Kidney epithelial cell (primary cell): ENCODE measurements around the gene SHB. TPM values are rescaled to one million over a fixed set of nuclear protein-coding genes. Genes with fewer than 3 reads are reported as not detected.

Experiments
- DNase-seq: peaks from one replicate; pipeline ENCODE4 v3.0.0-alpha.2; 2010; ENCODE audit warnings: low read depth
- H3K27me3 ChIP-seq: 2 replicates; pipeline ENCODE4 v1.6.0; 2011; ENCODE audit warnings: low read length; ENCODE audit not compliant: control insufficient read depth, insufficient read depth
- H3K36me3 ChIP-seq: 2 replicates; pipeline ENCODE4 v1.5.1; 2011; ENCODE audit warnings: low read length; ENCODE audit not compliant: control insufficient read depth, insufficient read depth
- H3K4me3 ChIP-seq: 2 replicates; pipeline ENCODE4 v1.5.1; 2011; ENCODE audit warnings: low read depth, mild to moderate bottlenecking, control low read depth, low read length
- CTCF ChIP-seq: IDR thresholded peaks from 2 replicates; pipeline ENCODE4 v1.5.1; 2011; ENCODE audit warnings: mild to moderate bottlenecking, moderate library complexity, low read length, control low read depth, inconsistent platforms; ENCODE audit not compliant: insufficient read depth, poor library complexity, severe bottlenecking
- total RNA-seq: library from RNA; depleted of rRNA; stranded (reverse); fragments of >200 nt; gene quantifications from 2 replicates; pipeline ENCODE4 v1.2.3, GENCODE V29; 2015

Gene SHB
- total RNA-seq, 1 donor from 2014 or later: 39.1 TPM

DNA sequence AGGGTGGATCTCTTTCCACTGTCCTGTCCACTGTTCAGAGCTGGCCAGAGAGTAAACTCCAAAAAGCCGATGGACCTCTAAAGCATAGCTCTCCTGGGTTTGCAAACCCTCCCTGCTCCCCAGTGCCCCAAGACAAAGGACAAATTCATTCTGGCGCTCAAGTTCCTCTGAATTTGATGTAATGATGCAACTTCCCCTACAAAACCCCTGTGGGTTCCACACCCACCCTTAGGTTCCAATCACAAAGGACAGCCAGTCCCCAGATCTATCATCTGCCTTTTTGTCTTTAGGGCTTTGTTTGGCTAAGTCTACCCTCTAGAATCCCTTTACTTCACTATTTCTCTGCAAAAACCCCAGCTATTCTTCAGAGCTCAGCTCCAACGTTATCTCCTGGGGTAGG lies 107.7 kb downstream of the SHB start:
- H3K27me3 ChIP-seq: no peaks in the 10 kb centered on the region
- H3K4me3 ChIP-seq: no peak overlapping the region
- H3K36me3 ChIP-seq: no peaks in the 10 kb centered on the region
- no peak for TF ChIP-seq CTCF
- DNase-seq: no peak

- no peak for TF ChIP-seq CTCF
- DNase-seq: no peak
- H3K4me3 ChIP-seq: no peak overlapping the region
- H3K27me3 ChIP-seq: no peaks in the 10 kb centered on the region
- no peaks in the 10 kb centered on the region for H3K36me3 ChIP-seq
These were observed 108.4 kb downstream of the SHB start for GRCh38 chr9:37960631-37961030.

DNA sequence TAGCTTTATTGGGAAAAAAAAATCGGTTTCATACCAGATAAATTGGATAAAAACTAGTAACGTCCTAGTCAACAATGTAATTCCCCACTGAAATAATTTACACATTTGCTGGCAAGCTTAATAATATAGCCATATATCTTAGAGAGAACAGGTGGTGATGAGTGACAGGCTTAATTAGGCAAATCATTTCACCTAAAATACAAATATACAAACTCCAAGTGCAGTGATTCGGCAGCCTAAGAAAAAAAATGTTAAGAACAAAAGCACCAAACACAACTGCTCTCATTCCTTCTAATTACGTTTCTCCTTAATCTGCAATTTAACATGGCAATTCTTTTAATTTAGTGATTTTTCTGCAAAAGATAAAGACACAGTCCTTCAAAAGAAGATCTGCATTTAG lies 109.1 kb downstream of the SHB start:
- no peak for DNase-seq
- Histone ChIP-seq H3K36me3 (no peaks in the 10 kb centered on the region), H3K27me3 (no peaks in the 10 kb centered on the region), H3K4me3 (no peak overlapping the region)
- no peak for TF ChIP-seq CTCF

DNA sequence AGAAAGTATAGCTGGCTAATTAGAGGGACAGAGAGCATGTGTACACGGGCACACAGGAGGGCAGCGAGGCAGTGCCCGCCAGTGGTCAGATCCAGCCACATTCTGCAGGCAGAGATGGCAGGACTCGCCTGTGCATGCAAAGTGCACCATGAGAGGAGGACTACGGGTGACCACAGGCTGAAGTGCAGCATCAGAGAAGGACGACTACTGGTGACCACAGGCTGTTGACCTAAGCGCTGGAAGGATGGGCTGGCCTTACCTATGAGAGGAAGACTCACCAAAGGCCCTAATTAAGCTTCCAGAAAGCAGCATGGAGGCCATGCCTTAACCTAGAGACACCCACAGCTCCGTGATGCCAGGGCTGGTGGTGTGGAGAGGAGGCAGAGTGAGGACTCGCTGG lies 110.9 kb downstream of the SHB start:
- no peaks in the 10 kb centered on the region for H3K36me3 ChIP-seq
- H3K4me3 ChIP-seq: no peak overlapping the region
- TF ChIP-seq CTCF: no peak
- DNase-seq: no peak
- no peaks in the 10 kb centered on the region for H3K27me3 ChIP-seq

DNA sequence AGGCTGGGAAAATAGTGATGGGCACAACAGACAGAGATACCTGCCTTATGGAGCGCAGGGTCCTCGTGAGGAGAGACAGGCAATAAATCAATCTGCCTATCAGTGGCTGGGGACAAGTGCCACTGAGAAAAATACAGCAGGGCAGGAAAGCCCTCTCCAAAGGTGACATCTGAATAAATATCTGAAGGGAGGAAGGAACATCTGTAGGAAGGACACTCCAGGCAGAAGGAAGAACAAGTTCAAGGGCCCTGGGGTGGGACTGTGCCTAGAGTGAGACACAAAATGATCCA lies 111.4 kb downstream of the SHB start:
- Histone ChIP-seq H3K4me3 (no peak overlapping the region), H3K36me3 (peaks cover 1% of the 10 kb centered on the region), H3K27me3 (no peaks in the 10 kb centered on the region)
- no peak for TF ChIP-seq CTCF
- DNase-seq: no peak

GRCh38 chr9:37956904-37957663 lies 111.9 kb downstream of the SHB start:
- Histone ChIP-seq H3K36me3 (peaks cover 1% of the 10 kb centered on the region), H3K27me3 (no peaks in the 10 kb centered on the region), H3K4me3 (no peak overlapping the region)
- DNase-seq: no peak
- no peak for TF ChIP-seq CTCF
